ENCODE data around the gene FDX1. TPM values are rescaled to one million over a fixed set of nuclear protein-coding genes. Genes with fewer than 3 reads are reported as not detected.

FDX1 gene
- total and polyA plus RNA-seq, 2 of the 8 experiments (the other 6 are each of a cell fraction or from before 2014, with no cell fraction given) = 3.7 to 9.6 TPM

GRCh38 chr11:110468121-110468520, 38.4 kb downstream of the FDX1 start:
- no peak for FAIRE-seq
- H3K23me2 ChIP-seq (ENCODE audit: low read depth, low read length) = no peaks in the 10 kb centered on the region
- no peak overlapping the region for H2AK5ac ChIP-seq (ENCODE audit: low read depth, low read length)
- no peaks in the 10 kb centered on the region for H3K4me1 ChIP-seq (replicated peaks in 1 of 4; ENCODE audit: control insufficient read depth in 3 of 4, insufficient read depth in 4 of 4, low read length in 3 of 4)
- H2BK20ac ChIP-seq (ENCODE audit: low read length) = no peak overlapping the region
- H2AFZ ChIP-seq (ENCODE audit: low read length) = no peak overlapping the region
- H3K9me3 ChIP-seq (ENCODE audit: insufficient read depth in 2 of 2, low read depth in 1 of 2, low read length in 1 of 2) = no peaks in the 10 kb centered on the region
- CTCF ChIA-PET (ENCODE audit: partially characterized antibody) = interaction anchor here (0.6 to 4.8 kb wide), 11 partner anchors 11 to 961 kb away, joined by 3 to 30 read pairs (median 3); no protein-coding TSS in a partner anchor
- no peaks in the 10 kb centered on the region for H3K79me1 ChIP-seq (ENCODE audit: low read depth, low read length)
- H3K18ac ChIP-seq (ENCODE audit: extremely low read depth, low read length) = no peak overlapping the region
- no peaks in the 10 kb centered on the region for H4K20me1 ChIP-seq (replicated peaks in 1 of 2; ENCODE audit: control insufficient read depth in 1 of 2, insufficient read depth in 2 of 2, low read length in 2 of 2)
- H3K9ac ChIP-seq (replicated peaks in 1 of 4; ENCODE audit: extremely low read depth in 1 of 4, low read depth in 3 of 4, low read length in 3 of 4) = no peak overlapping the region
- H3K27me3 ChIP-seq (replicated peaks in 1 of 4; ENCODE audit: control insufficient read depth in 3 of 4, extremely low read depth in 1 of 4, insufficient read depth in 3 of 4, low read length in 3 of 4) = no peaks in the 10 kb centered on the region
- H2BK12ac ChIP-seq (ENCODE audit: low read depth, low read length) = no peak overlapping the region
- no peak overlapping the region for H3K14ac ChIP-seq (ENCODE audit: insufficient read length)
- no peak overlapping the region for H3K23ac ChIP-seq (ENCODE audit: insufficient read length)
- no peak overlapping the region for H3K4me3 ChIP-seq (ENCODE audit: extremely low read depth in 1 of 4, insufficient read depth in 2 of 4, low read depth in 3 of 4, low read length in 4 of 4)
- DNase-seq (ENCODE audit: low read depth in 1 of 2, low spot score in 2 of 2) = no peak
- H3K4me2 ChIP-seq (ENCODE audit: insufficient read depth in 1 of 2, low read depth in 2 of 2, low read length in 2 of 2) = no peak overlapping the region
- WGBS, 2 experiments (ENCODE audit: extremely low coverage in 1 of 2, insufficient coverage in 1 of 2, insufficient read length in 1 of 2, insufficient replicate concordance in 2 of 2, low coverage in 1 of 2, low lambda C conversion rate in 2 of 2, missing lambda C conversion rate in 1 of 2) = 88% methylated on average over 4 of the region's 4 CpGs; no CpG with 5 or more reads in 1 of the 2 experiments
- H3K27ac ChIP-seq (ENCODE audit: low read depth, low read length) = no peak overlapping the region
- H3K4ac ChIP-seq (replicated peaks; ENCODE audit: insufficient read length, low read depth, low read length) = no peak overlapping the region
- H4K5ac ChIP-seq (ENCODE audit: insufficient read length, low read depth, low read length) = no peak overlapping the region
- no peak overlapping the region for H2BK15ac ChIP-seq (ENCODE audit: low read length)
- H4K8ac ChIP-seq (ENCODE audit: extremely low read depth, insufficient read depth, low read length) = no peak overlapping the region
- H2BK120ac ChIP-seq (replicated peaks; ENCODE audit: low read depth, low read length) = no peak overlapping the region
- no peak overlapping the region for H3K56ac ChIP-seq (replicated peaks; ENCODE audit: insufficient read length, low read depth, low read length)
- H3K79me2 ChIP-seq (ENCODE audit: control insufficient read depth in 1 of 2, insufficient read depth in 2 of 2, low read length in 2 of 2) = no peaks in the 10 kb centered on the region
- H2BK5ac ChIP-seq (ENCODE audit: low read depth, low read length) = no peak overlapping the region
- no peaks in the 10 kb centered on the region for H3K36me3 ChIP-seq (ENCODE audit: control insufficient read depth in 2 of 4, insufficient read depth in 4 of 4, low read length in 3 of 4)
- no peak overlapping the region for H4K91ac ChIP-seq (replicated peaks; ENCODE audit: insufficient read length, low read length)
- POLR2A ChIA-PET (ENCODE audit: partially characterized antibody) = interaction anchor here (0.7 kb wide), 1 partner anchor 17 kb away, joined by 3 read pairs; no protein-coding TSS in a partner anchor
- TF ChIP-seq BACH1 (IDR thresholded peaks at IDR 0.05; ENCODE audit: low read length) (no peak), BCL11A (IDR thresholded peaks at IDR 0.05; ENCODE audit: low read depth in 2 of 2, low read length in 2 of 2) (no peak), ZNF274 (IDR thresholded peaks at IDR 0.05; ENCODE audit: borderline replicate concordance, extremely low read depth, low read length) (no peak), HDAC6 (IDR thresholded peaks at IDR 0.05; ENCODE audit: low read depth, low read length) (no peak), GTF2F1 (IDR thresholded peaks at IDR 0.05; ENCODE audit: borderline replicate concordance, low read depth, low read length) (no peak), E2F6 (IDR thresholded peaks at IDR 0.05) (no peak), ATF2 (IDR thresholded peaks at IDR 0.05; ENCODE audit: low read length) (no peak), RBBP5 (IDR thresholded peaks at IDR 0.05; ENCODE audit: borderline replicate concordance, low read depth, low read length) (no peak), JUND (IDR thresholded peaks at IDR 0.05; ENCODE audit: low read length) (no peak), CTBP2 (IDR thresholded peaks at IDR 0.05; ENCODE audit: borderline replicate concordance, insufficient read depth, insufficient read length, low read length) (no peak), TAF7 (optimal IDR thresholded peaks at IDR 0.05; ENCODE audit: borderline replicate concordance, low read depth, low read length) (no peak), NRF1 (IDR thresholded peaks at IDR 0.05; ENCODE audit: low read depth, low read length) (no peak)
